ENCODE measurements around the gene IER3IP1. TPM values are rescaled to one million over a fixed set of nuclear protein-coding genes. Genes with fewer than 3 reads are reported as not detected.
"Not testable (repeated sequence)": the region's sequence is repeated elsewhere in the genome, so short reads cannot be mapped to it uniquely, and the experiment has no call there.

IER3IP1 gene
- polyA plus RNA-seq, 1 experiment, result 11.1 TPM

- Histone ChIP-seq H3K4me3 (ENCODE audit: low read depth, low read length) (no peak overlapping the region), H3K27me3 (ENCODE audit: control insufficient read depth, insufficient read depth, low read length) (no peaks in the 10 kb centered on the region; the same call in 1 of the 2 replicates), H3K36me3 (ENCODE audit: control insufficient read depth, insufficient read depth, low read length) (no peaks in the 10 kb centered on the region)
- CTCF ChIA-PET, result interaction anchor here (0.7 to 3.6 kb wide), 22 partner anchors 10 to 543 kb away, joined by 3 to 55 read pairs (median 6); partner anchors contain the start of gene HDHD2
- no peak for DNase-seq (ENCODE audit: low read depth)
- TF ChIP-seq CTCF (IDR thresholded peaks at IDR 0.05; ENCODE audit: insufficient read depth, low read depth, low read length), result peak; percentile 89
- POLR2A ChIA-PET, result no interaction called here
Measured at GRCh38 chr18:47204908-47205522, 28.9 kb upstream of the IER3IP1 start.

DNA sequence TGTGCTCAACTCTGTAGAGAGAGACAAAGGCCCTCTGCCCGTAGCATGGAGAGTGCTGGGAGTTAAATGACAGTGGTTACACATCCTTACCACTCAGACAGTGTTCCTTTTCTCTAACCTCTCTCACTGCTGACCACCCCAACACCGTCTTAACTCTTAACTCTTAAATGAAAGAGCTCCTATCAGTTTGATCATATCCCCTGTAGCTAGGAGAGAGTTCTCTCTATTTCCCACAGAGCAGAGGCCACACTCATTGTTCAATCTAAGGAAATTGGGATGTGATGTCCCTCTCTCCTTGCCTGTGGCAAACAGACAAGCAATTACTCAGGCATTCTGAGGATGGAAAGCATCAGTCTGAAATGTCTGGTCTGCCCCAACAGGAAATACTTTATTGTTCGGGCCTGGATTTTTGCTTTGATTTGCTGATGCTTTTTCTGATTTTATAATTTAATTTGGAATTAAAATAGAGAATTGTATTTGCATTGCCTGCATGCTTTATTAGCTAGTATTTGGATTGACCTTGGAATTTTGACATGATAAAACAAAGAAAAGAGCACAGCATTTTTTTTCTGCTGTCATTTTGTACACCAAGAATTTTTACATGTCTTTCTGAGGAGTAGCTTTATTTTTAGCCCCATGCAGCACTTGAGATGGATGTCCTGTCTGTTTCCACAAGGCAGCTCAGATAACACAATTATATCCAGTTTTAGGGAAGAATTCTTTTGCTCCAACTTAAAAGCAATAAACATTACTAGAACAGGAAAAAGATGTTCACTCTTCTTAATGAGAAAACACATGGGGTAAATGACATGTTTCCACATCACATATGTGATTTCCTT, 27.7 kb upstream of the IER3IP1 start:
- ChIA-PET POLR2A (no interaction called here), CTCF (interaction anchor here (0.9 to 3.6 kb wide), 20 partner anchors 9 to 551 kb away, joined by 3 to 55 read pairs (median 7); partner anchors contain the start of gene HDHD2)
- DNase-seq (ENCODE audit: low read depth), result no peak
- Histone ChIP-seq H3K27me3 (ENCODE audit: control insufficient read depth, insufficient read depth, low read length) (no peaks in the 10 kb centered on the region; the same call in 1 of the 2 replicates), H3K36me3 (ENCODE audit: control insufficient read depth, insufficient read depth, low read length) (no peaks in the 10 kb centered on the region), H3K4me3 (ENCODE audit: low read depth, low read length) (no peak overlapping the region)
- TF ChIP-seq CTCF (IDR thresholded peaks at IDR 0.05; ENCODE audit: insufficient read depth, low read depth, low read length), result no peak

DNA sequence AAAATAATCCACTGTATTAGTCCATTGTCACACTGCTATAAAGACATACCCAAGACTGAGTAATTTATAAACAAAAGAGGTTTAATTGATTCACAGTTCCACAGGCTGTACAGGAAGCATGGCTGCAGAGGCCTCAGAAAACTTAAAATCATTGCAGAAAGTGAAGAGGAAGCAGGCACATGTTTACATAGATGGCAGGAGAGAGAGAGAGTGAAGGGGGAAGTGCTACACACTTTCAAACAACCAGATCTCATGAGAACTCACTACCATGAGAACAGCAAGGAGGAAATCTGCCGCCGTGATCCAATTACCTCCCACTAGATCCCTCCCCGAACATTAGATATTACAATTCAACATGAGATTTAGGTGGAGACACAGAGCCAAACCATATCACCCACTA, 19.8 kb upstream of the IER3IP1 start:
- H3K27me3 ChIP-seq (ENCODE audit: control insufficient read depth, insufficient read depth, low read length); POLR2A ChIA-PET; H3K36me3 ChIP-seq (ENCODE audit: control insufficient read depth, insufficient read depth, low read length); DNase-seq (ENCODE audit: low read depth); H3K4me3 ChIP-seq (ENCODE audit: low read depth, low read length): not testable (repeated sequence)
- CTCF ChIA-PET, result interaction anchor here (2.1 kb wide), 1 partner anchor 9 kb away, joined by 12 read pairs; no protein-coding TSS in a partner anchor

- Histone ChIP-seq H3K4me3 (ENCODE audit: low read depth, low read length) (no peak overlapping the region), H3K36me3 (ENCODE audit: control insufficient read depth, insufficient read depth, low read length) (no peaks in the 10 kb centered on the region), H3K27me3 (ENCODE audit: control insufficient read depth, insufficient read depth, low read length) (no peaks in the 10 kb centered on the region)
- no peak for TF ChIP-seq CTCF (IDR thresholded peaks at IDR 0.05; ENCODE audit: insufficient read depth, low read depth, low read length)
- ChIA-PET CTCF (interaction anchor here (1.9 kb wide), 1 partner anchor 13 kb away, joined by 6 read pairs; no protein-coding TSS in a partner anchor), POLR2A (no interaction called here)
- DNase-seq (ENCODE audit: low read depth), result no peak
Measured at GRCh38 chr18:47191961-47192360, 15.8 kb upstream of the IER3IP1 start.

GRCh38 chr18:47187721-47188120, 11.6 kb upstream of the IER3IP1 start:
- POLR2A ChIA-PET, result no interaction called here
- TF ChIP-seq CTCF (IDR thresholded peaks at IDR 0.05; ENCODE audit: insufficient read depth, low read depth, low read length), result no peak
- Histone ChIP-seq H3K27me3 (ENCODE audit: control insufficient read depth, insufficient read depth, low read length) (no peaks in the 10 kb centered on the region), H3K4me3 (ENCODE audit: low read depth, low read length) (no peak overlapping the region), H3K36me3 (ENCODE audit: control insufficient read depth, insufficient read depth, low read length) (no peaks in the 10 kb centered on the region)
- CTCF ChIA-PET, result interaction anchor here (1.3 to 2.8 kb wide), 2 partner anchors 17 to 21 kb away, joined by 3 to 9 read pairs; no protein-coding TSS in a partner anchor
- no peak for DNase-seq (ENCODE audit: low read depth)
